GM19035 (cell line): ENCODE measurements around the gene ARID3B.

ENCODE experiments used
- ATAC-seq: cut with Tn5 transposase; IDR thresholded peaks from one replicate; pipeline ENCODE4 v1.9.1; 2021; ENCODE audit not compliant: unreplicated experiment

The ARID3B gene

DNA sequence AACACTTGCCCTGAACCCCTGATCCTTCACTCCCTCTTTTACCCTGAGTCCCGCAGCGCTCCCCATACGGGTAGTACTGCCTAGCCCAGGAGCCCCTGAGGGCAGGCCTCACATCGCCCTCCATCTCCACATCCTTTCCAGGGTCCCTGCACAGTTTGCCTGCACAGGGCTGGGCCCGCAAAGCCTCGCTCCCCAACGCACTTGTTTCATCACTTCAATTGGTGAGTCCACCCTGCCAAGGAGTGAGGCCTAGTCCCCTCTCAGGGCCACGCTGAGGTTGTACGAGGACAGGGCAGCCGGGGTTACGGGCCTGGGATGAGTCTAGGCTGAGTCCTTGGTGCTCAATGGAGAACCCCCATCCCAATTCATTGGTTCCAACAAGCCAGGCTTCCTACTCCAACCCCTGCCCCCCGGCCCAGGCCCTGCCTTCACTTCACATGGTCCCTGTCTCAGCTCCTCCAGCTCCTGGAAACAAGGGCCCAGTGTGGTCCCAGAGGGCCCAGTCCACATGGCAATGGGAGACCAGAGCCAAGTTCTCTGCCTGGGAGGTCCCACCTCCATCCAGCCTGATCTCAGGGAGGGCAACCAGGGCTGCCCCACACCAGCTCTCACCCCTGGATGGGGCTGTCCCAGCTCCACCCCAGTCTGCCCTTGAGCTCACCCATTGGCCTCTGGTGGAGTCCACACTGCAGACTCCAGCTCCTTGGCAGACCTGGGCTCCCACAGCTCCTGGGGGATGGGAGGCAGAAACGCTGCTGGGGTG is 62.2 kb downstream of the ARID3B start:
- no peak for ATAC-seq

DNA sequence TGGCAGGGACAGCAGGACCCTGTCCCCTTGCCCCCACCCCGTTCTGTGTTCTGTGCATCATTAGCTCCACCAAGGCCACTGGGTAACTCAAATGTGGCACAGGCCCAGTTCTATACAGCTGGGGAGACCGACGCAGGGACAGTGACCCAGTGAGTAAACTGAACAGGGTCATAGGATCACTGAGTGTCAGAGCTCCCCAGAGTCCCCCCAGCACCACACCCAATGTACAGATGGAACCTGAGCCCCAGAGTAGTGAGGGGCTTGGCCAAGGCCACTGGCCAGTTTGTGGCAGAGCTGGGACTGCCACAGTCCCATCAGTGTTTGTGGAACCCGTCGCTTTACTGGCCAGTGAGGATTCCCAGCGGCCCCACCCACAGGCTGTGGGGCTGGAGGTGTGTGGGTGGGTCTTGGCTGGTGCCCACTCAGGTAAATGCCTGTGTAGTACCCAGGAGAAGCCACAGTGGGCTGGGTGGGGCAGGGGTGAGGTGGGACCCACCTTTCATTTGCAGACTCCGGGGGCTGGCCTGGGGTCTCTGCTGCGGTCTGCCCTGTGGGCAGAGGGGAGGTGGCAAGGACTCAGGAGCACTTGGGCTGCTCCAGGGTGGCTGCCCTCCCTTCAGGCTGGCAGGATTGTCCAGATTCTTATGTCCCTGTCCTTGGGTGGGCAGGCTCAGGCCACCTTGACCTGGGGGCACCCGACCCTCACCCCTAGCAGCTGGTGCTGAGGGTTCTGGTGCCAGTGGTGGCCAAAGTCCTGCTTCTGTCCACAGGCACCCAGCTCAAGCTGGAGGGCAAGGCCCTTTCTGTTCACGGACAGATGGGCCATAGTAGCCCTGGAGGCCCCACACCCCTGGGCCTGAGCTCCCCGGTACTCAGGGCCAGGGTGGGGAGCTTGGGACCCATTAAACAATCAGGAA is 63.0 kb downstream of the ARID3B start:
- no peak for ATAC-seq

DNA sequence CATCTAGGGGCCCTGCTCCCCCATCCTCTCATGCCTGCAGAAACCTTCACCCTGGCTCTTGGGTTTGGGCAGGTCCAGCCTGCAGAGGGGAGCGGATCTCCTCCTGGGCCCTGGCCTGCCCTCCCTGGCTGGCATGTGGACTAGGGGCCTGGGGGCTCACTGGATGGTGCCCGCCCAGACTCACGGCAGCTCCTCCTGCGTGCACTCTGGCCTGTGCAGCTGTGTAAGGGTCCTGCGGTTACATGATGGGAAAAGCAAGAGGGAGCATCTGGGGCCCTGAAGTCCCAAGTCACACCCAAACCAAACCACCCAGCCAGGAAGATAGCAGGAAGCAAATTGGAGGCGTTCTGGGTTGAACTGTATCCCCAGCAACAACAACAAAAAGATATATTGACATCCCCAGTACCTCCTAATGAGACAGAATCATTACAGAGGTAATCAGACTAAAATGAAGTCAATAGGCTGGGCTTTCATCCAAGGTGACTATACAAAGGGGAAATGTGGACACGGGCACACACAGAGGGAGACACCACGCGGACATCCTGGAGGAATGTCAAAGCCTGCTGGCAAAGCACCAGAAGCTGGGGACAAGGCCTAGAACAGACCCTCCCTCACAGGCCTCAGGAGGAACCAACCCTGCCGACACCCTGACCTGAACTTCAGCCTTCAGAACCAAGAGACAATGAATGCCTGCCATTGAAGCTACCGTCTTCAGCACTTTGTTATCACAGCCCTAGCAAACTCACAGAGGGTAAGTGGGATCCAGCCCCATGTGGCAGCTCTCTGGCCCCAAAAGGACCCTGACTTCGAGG is 64.2 kb downstream of the ARID3B start:
- ATAC-seq = no peak

DNA sequence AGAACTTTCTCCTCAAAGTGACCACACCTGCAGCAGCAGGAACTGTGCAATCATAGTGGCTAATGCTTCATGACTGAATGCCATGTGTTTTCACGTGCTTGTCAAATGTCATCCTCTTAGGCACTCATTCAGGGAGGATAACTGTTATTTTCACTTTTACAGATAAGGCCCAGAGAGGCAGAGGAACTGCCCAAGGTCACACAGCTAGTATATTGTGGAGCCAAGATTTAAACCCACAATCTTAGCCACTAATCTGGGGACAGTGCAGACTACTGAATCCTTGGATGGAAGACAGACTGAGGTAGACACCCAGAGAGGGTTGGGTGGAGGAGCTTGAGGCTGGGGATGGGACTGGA is 64.8 kb downstream of the ARID3B start:
- ATAC-seq = no peak

DNA sequence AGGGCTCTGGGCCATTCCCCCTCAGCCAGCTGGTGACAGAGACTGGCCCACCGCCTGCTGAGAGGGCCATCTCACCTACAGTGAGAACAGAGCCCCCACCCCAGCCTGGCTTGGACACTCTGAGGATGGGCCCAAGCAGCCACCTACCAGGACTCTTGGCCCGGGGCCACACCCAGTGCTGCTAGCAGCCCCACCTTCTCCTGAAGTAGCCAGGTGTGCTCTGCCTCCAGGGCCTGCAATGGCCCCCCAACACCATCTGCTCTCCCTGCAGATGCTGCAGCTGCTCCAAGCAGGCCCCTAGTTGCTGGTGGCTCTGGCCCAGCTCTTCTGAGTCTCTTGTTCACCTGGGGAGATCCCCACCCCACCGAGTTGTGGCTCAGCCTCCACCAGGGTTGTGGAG is 67.8 kb downstream of the ARID3B start:
- no peak for ATAC-seq

DNA sequence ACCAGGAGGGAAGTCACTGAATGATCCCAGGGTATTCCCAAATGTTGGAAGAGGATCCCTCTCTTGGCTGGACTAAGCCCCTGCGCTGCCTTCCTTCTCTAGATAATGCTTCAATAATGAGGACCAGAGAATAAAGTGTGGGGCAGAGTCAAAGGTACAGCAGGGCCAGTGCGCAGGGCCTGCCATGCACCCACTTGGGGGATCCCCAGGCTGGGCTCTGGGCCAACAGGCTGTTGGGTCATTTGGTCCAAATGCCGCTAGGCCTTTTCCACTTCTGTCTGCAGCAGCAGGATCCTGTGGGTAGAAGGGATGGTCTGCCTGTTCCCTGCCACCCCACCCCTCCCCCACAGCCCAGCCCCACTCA is 68.9 kb downstream of the ARID3B start:
- ATAC-seq = no peak

DNA sequence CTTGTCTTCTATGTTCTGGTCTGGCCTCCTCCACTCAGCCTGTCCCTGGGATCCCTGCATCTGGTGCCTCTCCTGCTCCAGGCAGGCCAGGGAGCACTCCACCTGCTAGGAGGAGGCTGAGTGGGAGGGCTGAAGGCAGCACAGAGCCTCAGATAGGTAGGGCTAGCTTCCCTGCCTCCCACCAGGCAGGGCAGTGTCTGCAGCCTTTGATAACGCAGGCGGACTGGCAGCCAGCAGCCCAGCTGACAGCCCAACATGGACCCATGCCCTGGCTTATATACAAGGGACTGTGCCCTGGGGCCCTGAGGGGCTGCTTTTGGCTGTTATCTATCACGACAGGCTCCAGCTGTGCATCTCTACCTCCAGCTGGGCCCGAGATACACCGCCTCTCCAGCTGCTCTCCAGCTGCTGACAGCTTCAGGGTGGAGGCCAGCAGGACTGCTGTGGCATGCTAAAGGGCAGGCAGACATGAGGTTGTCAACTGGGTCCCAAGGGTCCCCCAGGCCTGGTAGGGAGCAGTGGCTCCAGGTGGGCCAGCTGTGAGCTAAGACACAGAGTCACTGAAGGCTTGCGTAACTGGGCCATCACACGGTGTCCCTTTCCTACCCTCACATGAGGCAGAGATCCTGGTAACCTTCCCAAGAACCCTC is 69.4 kb downstream of the ARID3B start:
- no peak for ATAC-seq

DNA sequence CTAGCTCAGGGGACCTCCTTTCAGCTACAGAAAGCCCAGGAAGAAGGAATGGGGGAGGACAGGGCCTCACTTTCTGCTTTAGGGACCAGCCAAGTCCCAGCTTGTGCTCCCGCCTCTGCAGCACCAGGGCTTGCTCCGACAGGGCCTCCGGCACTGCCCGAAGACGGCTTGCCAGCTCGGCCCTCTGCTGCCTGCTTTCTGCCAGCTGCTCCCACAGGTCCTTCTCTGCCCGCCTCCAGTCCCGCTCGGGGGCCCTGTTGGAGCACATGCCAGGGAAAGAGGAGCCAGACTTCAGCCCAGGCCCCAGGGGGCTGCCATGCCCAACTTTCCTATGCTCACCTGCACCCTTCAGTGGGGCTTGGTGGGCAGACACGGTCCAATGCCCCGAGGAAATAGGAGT is 70.3 kb downstream of the ARID3B start:
- ATAC-seq = no peak

DNA sequence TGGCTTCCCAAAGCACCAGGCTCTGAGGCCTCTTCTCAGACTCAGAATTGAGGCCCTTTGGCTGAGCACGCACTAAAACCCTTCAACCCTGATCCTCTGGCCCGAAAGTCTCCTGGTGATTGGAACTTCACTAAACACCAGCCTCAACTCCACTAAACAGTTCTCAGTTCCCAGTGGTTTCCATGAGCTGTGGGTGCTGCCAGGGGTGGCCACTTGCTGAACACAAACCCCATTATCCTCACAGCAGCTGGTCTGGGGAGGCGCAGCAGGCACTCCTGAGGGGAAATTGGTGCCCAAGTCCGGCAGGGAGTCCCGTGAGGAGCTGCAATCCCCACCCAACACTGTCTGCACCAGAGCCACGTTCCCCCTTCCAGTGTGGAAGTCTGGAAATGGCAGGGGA is 70.8 kb downstream of the ARID3B start:
- no peak for ATAC-seq

DNA sequence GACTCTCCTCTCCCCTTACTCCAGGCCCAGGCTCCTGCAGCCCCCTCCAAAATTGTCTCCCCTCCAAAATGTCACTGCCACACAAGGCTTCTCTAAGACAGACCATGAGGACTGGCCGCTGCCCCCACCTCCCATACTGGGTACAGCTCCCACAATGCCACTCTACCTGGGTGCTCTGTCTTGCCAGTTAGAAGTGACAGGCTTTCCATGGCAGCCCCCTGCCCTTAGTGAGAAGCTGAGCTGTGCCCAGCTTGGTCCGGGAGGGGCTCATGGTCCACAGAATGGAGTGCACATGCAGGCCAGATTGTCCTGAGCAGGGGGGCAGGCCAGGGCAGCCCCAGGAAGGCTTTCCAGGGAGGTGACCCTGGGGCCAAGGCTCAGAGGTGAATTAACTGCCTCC is 71.7 kb downstream of the ARID3B start:
- no peak for ATAC-seq

DNA sequence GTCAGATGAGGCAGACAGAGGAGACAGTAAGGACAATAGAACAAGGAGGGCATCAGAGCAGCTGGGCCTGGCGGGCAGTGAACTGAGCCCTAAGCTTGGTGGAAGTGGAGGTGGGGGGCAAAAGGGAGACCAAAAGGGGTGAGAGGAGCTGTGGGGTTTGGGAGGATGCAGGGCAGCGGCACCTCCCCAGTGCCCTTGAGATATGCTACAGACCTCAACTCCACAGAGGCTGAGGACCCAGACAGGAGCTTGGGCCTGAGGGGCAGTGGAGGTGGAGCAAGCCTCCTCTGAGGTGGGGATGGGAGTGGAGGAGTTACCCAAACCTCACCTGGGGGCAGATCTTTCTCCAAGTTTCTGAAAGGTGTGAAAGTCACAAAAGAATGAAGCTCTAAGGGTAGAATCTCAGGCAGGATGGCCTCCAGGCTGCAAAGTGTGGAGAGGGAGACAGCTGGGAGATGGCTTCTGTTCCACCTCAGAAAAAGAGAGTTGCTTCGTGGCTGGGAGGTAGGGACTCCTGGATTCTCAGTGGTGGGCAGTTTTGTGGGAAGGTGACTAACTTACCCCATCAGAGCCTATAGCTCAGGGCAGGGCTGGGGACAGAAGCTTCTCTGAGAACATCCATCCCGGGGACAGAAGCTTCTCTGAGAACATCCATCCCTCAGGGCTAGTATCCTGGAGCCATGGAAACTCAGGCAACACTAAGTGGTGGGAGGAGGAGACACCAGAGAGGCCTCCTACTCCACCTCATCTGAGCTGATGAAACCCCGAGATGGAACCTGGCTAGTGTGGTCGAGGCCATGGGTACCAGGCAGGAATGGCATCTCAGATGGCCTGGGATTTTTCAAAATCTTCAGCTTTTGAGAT is 72.3 kb downstream of the ARID3B start:
- no peak for ATAC-seq

DNA sequence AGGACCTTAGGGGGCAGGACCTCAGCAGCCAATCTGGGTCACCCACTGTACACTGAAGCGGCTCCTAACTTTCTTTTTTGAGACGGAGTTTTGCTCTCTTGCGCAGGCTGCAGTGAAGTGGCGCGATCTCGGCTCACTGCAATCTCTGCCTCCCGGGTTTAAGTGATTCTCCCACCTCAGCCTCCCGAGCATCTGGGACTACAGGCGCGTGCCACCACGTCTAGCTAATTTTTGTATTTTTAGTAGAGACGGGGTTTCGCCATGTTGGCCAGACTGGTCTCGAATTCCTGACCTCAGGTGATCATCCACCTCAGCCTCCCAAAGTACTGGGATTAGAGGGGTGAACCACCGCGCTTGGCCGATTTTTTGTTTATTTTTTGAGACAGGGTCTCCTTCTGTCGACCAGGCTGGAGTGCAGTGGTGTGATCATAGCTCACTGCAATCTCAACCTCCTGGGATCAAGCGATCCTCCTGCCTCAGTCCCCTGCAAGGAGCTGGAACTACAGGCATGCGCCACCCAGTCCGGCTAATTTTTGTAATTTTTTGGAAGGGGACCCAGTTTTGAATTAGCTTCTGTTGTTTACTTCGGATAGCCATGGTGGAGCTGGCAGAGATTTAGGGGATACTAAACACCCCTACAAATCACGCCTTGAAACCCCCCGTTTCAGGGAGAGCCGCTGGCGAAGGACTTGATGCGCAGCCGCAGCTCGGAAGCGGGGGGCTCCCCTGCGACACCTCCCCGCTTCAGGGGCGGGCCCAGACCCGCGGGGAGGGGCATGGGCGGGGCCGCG is 73.1 kb downstream of the ARID3B start:
- no peak for ATAC-seq

DNA sequence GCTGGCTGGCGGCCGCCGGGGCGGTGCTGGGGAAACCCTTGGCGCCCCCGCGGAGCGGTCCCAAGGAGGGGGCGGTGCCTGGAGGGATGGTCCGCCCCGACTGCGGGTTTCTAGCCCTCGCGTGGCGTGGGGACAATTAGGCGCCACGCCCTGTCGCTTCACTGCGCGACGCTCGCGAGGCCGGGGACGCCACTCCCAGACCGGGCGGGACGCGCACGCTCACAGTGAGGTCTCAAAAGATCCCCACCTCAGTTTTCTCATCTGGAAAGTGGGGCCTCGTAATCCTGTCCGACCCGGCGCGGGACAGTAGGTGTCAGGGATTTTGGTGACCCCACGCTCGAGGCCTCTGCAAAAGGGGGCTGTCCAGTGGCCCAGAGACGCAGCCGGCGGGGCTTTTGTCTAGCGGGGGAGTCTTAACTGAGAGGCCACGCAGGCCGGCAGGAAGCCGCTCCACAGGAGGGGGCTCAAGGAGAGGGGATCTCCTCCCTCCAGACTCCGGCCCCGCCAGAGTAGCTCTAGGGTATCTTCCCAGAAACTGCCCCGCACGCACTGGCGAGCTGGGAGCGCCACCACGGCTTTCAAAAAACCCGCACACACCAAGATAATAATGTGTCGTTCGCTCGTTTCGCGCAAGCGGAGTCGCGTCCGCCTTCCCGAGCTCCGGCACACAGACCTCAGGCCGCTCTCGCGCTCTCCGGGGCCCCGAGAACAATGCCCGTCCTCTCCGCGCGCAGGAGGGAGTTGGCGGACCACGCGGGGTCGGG is 73.9 kb downstream of the ARID3B start:
- peak; percentile 51 for ATAC-seq

DNA sequence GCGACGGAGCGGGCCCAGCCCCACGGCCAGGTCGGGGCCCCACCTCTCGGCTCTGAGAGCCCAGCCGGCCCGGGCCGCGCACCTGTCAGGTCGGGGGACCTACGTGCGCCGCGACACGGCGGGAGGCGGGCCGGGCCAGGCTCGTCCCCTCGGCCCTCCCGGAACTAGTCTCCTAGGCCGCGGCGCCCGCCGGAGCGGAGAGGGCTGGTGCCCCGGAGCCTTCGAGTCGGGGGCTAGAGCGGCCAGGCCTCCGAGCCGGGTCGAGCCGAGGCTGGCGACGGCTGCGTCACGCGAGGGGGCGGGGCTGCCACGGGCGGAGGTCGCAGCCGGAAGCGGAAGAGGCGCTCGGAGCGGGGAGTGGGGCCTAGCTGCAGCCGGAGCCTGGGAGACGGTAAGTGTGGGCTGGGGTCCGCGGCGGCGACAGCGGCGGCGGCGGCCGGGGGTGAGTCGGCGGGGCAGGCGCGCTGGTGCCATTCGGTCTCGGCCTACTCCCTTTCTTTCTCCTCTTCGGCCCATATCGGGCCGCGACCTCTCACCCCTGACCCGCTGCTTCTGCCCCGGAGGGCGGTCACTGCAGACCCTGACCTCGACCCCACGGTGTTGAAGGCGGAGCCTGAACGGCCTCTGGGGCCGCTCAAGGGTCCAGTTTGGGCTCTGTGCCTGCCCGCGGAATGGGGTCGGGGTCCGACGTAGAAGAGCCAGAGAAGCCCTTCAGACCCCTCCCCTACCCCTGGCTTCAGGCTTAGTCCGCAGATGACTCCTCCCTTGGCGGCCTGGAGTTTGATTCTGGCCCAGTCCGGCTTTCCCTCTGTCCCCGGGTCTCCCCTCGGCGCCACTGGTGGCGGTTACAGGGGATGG is 74.7 kb downstream of the ARID3B start, which contains the start of gene CLK3:
TSS of gene CLK3 (plus strand) at position 329 of the 858 bp plus-strand sequence. CDS start 3,361 bp downstream, outside the sequence.
- ATAC-seq = peak; percentile 82

DNA sequence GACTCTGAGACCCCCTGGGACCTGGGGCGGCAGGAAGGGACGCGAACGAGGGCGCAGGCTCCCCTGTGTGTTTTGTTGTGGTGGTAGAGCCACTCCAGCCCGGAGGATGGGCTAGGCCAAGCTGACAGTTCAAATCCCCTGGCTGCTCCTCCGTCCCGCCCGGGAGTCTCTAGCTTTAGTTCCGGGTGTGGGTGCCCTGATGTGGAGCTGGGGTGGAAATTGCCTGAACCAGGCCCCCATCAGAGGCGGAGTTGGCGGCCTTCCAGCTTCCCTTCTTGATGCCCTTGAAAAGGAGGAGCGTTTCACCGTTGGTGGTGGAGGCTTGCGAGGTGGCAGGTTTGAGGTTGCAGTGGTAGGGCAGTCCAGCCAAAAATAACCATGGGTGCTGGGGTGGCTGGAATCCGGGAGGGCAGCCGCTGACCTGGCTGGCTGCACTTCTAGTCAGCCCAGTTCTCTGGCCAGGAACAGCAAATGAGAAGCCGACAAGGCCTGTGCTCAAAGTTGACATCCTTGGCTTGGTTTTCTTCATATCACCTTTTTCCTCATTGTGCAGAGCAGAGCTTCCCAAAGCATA is 75.4 kb downstream of the ARID3B start:
- no peak for ATAC-seq

DNA sequence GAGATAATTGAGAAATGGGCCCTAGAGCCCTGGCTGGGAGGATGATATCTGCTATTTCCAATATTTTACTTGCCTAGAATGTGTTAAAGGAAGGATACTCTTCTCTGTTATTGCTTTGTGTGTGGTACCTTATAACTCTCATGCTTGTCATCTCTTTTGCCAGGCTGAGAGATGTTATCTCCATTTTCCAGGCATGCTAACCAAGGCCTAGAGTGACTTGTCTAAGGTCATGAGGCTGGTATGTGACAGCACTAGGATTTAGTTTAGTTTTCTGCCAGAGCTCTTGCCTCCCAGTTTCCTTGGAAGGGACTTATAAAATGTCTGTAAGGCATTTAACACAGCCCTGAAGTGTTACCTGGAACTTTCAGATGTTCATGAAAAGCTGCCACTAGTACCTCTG is 76.0 kb downstream of the ARID3B start:
- no peak for ATAC-seq
